Peyer's patch (tissue), 4 donors: ENCODE data around the gene STK39. TPM values are rescaled to one million over a fixed set of nuclear protein-coding genes. Genes with fewer than 3 reads are reported as not detected.
"Not testable (repeated sequence)": the region's sequence is repeated elsewhere in the genome, so short reads cannot be mapped to it uniquely, and the experiment has no call there.

Experiments used
- DNase-seq, 3 donors: peaks; one replicate each; pipeline ENCODE4 v3.0.0-alpha.2; 2017 to 2019
- H3K27ac ChIP-seq, 4 donors: fragments of 200-600 bp; sonication (generic); one replicate each; pipeline ENCODE4 v1.5.1; 2016 to 2019
- H3K27me3 ChIP-seq, 2 donors: fragments of 200-600 bp; sonication (generic); one replicate each; pipeline ENCODE4 v1.5.1; 2019
- H3K36me3 ChIP-seq, 3 donors: fragments of 200-600 bp; sonication (generic); one replicate each; pipeline ENCODE4 v1.5.1; 2016 to 2019
- H3K4me1 ChIP-seq, 4 donors: fragments of 200-600 bp; sonication (generic); one replicate each; pipeline ENCODE4 v1.5.1; 2016 to 2019
- H3K4me3 ChIP-seq, 4 donors: fragments of 200-600 bp; sonication (generic); 1 replicate in 3 of 4; 2 replicates in 1 of 4; pipeline ENCODE4 v1.5.1; 2016 to 2019; ENCODE audit warnings: mild to moderate bottlenecking in 1 of 4
- H3K9me3 ChIP-seq, 4 donors: fragments of 200-600 bp; sonication (generic); one replicate each; pipeline ENCODE4 v1.5.1; 2016 to 2019; ENCODE audit warnings: mild to moderate bottlenecking in 1 of 4
- CTCF ChIP-seq, 6 experiments: fragments of 450-650 bp in 4 of 6; fragments of 200-600 bp in 2 of 6; sonication (generic) in 1 of 6; IDR thresholded peaks; one replicate each; pipeline ENCODE4 v1.5.1; 2017 to 2019; ENCODE audit warnings: antibody characterized with exemption in 6 of 6, mild to moderate bottlenecking in 3 of 6, moderate library complexity in 1 of 6
- POLR2A ChIP-seq, 2 donors: fragments of 450-650 bp; IDR thresholded peaks; one replicate each; pipeline ENCODE4 v1.5.1; 2017; ENCODE audit warnings: antibody characterized with exemption in 2 of 2, mild to moderate bottlenecking in 2 of 2, moderate library complexity in 2 of 2
- total RNA-seq, 4 donors: library from RNA; depleted of rRNA; stranded (reverse); fragments of >200 nt; gene quantifications; one replicate each; pipeline ENCODE4 v1.1.0, GENCODE V29; 2016

Gene STK39
- total RNA-seq, 4 donors from 2014 or later = 39.6 to 55.9 (median 51.0) TPM

- Histone ChIP-seq H3K9me3 (no peaks in the 10 kb centered on the region), H3K27ac (no peak overlapping the region), H3K27me3 (no peaks in the 10 kb centered on the region), H3K4me3 (no peak overlapping the region), H3K4me1 (no peaks in the 10 kb centered on the region), H3K36me3 (no peaks in the 10 kb centered on the region)
- no peak for TF ChIP-seq CTCF (IDR thresholded peaks at IDR 0.05)
- no peak for TF ChIP-seq POLR2A (IDR thresholded peaks at IDR 0.05)
- DNase-seq = no peak
Measured at GRCh38 chr2:168047091-168047690, 200.2 kb downstream of the STK39 start.

- no peak for DNase-seq
Measured at GRCh38 chr2:168044579-168044978, 202.8 kb downstream of the STK39 start.

DNA sequence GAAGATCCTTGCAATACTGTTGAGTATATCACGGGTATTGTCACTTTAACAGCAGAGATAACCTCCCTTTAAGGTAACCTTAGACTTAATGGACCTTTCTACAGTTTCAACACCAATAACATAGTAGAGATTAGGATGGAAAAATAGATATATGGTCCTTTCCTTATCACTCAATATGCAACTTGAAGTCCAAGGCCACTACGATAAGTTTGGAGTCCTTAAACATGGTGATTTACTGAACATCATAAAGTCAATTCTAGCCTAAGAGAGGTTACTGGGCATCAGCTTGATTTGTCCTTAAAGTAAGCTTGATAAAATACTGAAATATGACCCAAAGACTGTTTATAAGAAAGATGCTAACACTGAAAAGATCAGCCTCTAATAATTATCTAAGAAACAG is 203.2 kb downstream of the STK39 start:
- TF ChIP-seq CTCF (IDR thresholded peaks at IDR 0.05) (no peak), POLR2A (IDR thresholded peaks at IDR 0.05) (no peak)
- H3K4me1 ChIP-seq = no peaks in the 10 kb centered on the region
- H3K4me3 ChIP-seq = no peak overlapping the region
- no peak for DNase-seq
- no peaks in the 10 kb centered on the region for H3K9me3 ChIP-seq
- no peaks in the 10 kb centered on the region for H3K36me3 ChIP-seq
- H3K27ac ChIP-seq = no peak overlapping the region
- H3K27me3 ChIP-seq = no peaks in the 10 kb centered on the region

More at GRCh38 chr2:168044579-168044978, 202.8 kb downstream of the STK39 start:
- no peak overlapping the region for H3K4me3 ChIP-seq
- no peak overlapping the region for H3K27ac ChIP-seq
- no peaks in the 10 kb centered on the region for H3K36me3 ChIP-seq
- no peaks in the 10 kb centered on the region for H3K27me3 ChIP-seq
- no peaks in the 10 kb centered on the region for H3K4me1 ChIP-seq
- no peak for TF ChIP-seq POLR2A (IDR thresholded peaks at IDR 0.05)
- no peaks in the 10 kb centered on the region for H3K9me3 ChIP-seq

GRCh38 chr2:168042127-168042824 is 205.1 kb downstream of the STK39 start:
- H3K4me1 ChIP-seq, H3K4me3 ChIP-seq, DNase-seq, H3K27me3 ChIP-seq, H3K27ac ChIP-seq, H3K9me3 ChIP-seq, H3K36me3 ChIP-seq: not testable (repeated sequence)

- H3K27me3 ChIP-seq = no peaks in the 10 kb centered on the region
- no peak for DNase-seq
- no peaks in the 10 kb centered on the region for H3K4me1 ChIP-seq
- no peaks in the 10 kb centered on the region for H3K9me3 ChIP-seq
- TF ChIP-seq CTCF (IDR thresholded peaks at IDR 0.05) = no peak
- no peak for TF ChIP-seq POLR2A (IDR thresholded peaks at IDR 0.05)
- H3K36me3 ChIP-seq = no peaks in the 10 kb centered on the region
- no peak overlapping the region for H3K4me3 ChIP-seq
- no peak overlapping the region for H3K27ac ChIP-seq
Measured at GRCh38 chr2:168039881-168040280, 207.5 kb downstream of the STK39 start.

DNA sequence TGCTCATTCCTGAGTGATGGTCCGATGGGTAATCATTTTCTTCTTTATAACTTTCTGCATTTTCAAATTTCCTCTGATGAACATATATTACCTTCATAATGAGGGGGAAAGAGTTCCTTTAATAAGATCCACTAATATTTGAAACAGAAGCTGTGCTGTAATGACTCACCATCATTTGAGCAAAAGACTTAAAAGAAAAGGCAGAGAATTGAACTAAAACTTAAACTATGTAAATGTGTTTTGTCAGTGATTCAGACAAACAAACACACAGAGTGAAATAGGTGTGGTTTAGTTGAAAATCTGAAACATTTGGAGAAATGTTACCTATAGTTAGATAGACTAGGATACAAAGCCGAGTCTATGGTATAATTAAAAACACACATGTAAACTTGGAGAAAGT is 209.6 kb downstream of the STK39 start:
- no peak for DNase-seq
- Histone ChIP-seq H3K4me3 (no peak overlapping the region), H3K27ac (no peak overlapping the region), H3K9me3 (no peaks in the 10 kb centered on the region), H3K27me3 (no peaks in the 10 kb centered on the region), H3K36me3 (peaks cover 0 to 8% (median 0%) of the 10 kb centered on the region in 3 donors), H3K4me1 (no peaks in the 10 kb centered on the region)
- no peak for TF ChIP-seq CTCF (IDR thresholded peaks at IDR 0.05)
- TF ChIP-seq POLR2A (IDR thresholded peaks at IDR 0.05) = no peak
